Calu3 (cell line): ENCODE results near the gene ZNF367. TPM values are rescaled to one million over a fixed set of nuclear protein-coding genes. Genes with fewer than 3 reads are reported as not detected.

ENCODE experiments used
- BruUV-seq: library from RNA; stranded (reverse); fragments of 400-500 nt; replicated peaks from 2 replicates; lab custom pipeline; 2021; lab: Mats Ljungman, UMichigan
- CTCF ChIA-PET: fragments of 300-600 bp; sonication (Branson Sonifier 250); formaldehyde crosslinking; loops from one replicate; lab custom pipeline; 2022; ENCODE audit warnings: antibody characterized with exemption; lab: Charles Lee
- DNase-seq: peaks from one replicate; pipeline ENCODE4 v3.0.0; 2022
- H3K27ac Mint-ChIP-seq: one replicate; pipeline ENCODE4 v1.8.0; 2022; ENCODE audit warnings: mixed read lengths; ENCODE audit not compliant: unreplicated experiment
- H3K27me3 Mint-ChIP-seq: one replicate; pipeline ENCODE4 v1.8.0; 2022; ENCODE audit warnings: mixed read lengths; ENCODE audit not compliant: unreplicated experiment
- H3K36me3 Mint-ChIP-seq: one replicate; pipeline ENCODE4 v1.8.0; 2022; ENCODE audit warnings: mild to moderate bottlenecking, moderate library complexity, mixed read lengths; ENCODE audit not compliant: insufficient read depth, unreplicated experiment
- H3K4me1 Mint-ChIP-seq: one replicate; pipeline ENCODE4 v1.8.0; 2022; ENCODE audit warnings: mild to moderate bottlenecking, low read depth, mixed read lengths; ENCODE audit not compliant: unreplicated experiment
- H3K4me3 Mint-ChIP-seq: one replicate; pipeline ENCODE4 v1.8.0; 2022; ENCODE audit warnings: mild to moderate bottlenecking, low read depth, moderate library complexity, mixed read lengths; ENCODE audit not compliant: unreplicated experiment
- H3K9me3 Mint-ChIP-seq: one replicate; pipeline ENCODE4 v1.8.0; 2022; ENCODE audit warnings: low read depth, mixed read lengths; ENCODE audit not compliant: unreplicated experiment
- CTCF ChIP-seq: fragments of 200-600 bp; IDR thresholded peaks from one replicate; pipeline ENCODE4 v1.8.0; 2022; ENCODE audit warnings: antibody characterized with exemption; ENCODE audit not compliant: unreplicated experiment
- intact Hi-C: fragments of 100-400 bp; cut with micrococcal nuclease; formaldehyde crosslinking; loops from one replicate; pipeline ENCODE4 v1.10.0; 2022; ENCODE audit not compliant: unreplicated experiment
- total RNA-seq: library from RNA; stranded (reverse); gene quantifications from 2 replicates; pipeline ENCODE4 v1.2.3, GENCODE V29; 2022

Gene ZNF367
- total RNA-seq, 1 experiment from 2014 or later: 9.6 TPM

- Mint-ChIP-seq H3K9me3 (no peaks in the 10 kb centered on the region), H3K36me3 (no peaks in the 10 kb centered on the region), H3K27ac (no peak overlapping the region), H3K4me3 (no peak overlapping the region), H3K4me1 (peaks cover 17% of the 10 kb centered on the region), H3K27me3 (no peaks in the 10 kb centered on the region)
- BruUV-seq: no TSS peak
- DNase-seq: no peak
- intact Hi-C loops: no loop called here
- CTCF ChIA-PET: no interaction called here
- TF ChIP-seq CTCF: no peak
These were observed 6.9 kb downstream of the ZNF367 start for GRCh38 chr9:96411129-96411838.

- no TSS peak for BruUV-seq
- Mint-ChIP-seq H3K27ac (no peak overlapping the region), H3K4me3 (no peak overlapping the region), H3K4me1 (peaks cover 14% of the 10 kb centered on the region), H3K9me3 (no peaks in the 10 kb centered on the region), H3K27me3 (no peaks in the 10 kb centered on the region), H3K36me3 (no peaks in the 10 kb centered on the region)
- CTCF ChIA-PET: no interaction called here
- DNase-seq: no peak
- TF ChIP-seq CTCF: no peak
- intact Hi-C loops: no loop called here
These were observed 9.5 kb downstream of the ZNF367 start for GRCh38 chr9:96408409-96409280.

GRCh38 chr9:96400132-96400910 lies 17.8 kb downstream of the ZNF367 start:
- peaks cover 11% of the 10 kb centered on the region for H3K4me1 Mint-ChIP-seq
- no peak for TF ChIP-seq CTCF
- H3K27ac Mint-ChIP-seq: no peak overlapping the region
- CTCF ChIA-PET: no interaction called here
- BruUV-seq: no TSS peak
- DNase-seq: no peak
- no peaks in the 10 kb centered on the region for H3K27me3 Mint-ChIP-seq
- H3K4me3 Mint-ChIP-seq: no peak overlapping the region
- no peaks in the 10 kb centered on the region for H3K36me3 Mint-ChIP-seq
- intact Hi-C loops: no loop called here
- H3K9me3 Mint-ChIP-seq: no peaks in the 10 kb centered on the region

- Mint-ChIP-seq H3K27ac (no peak overlapping the region), H3K4me1 (peaks cover 11% of the 10 kb centered on the region), H3K9me3 (no peaks in the 10 kb centered on the region), H3K4me3 (no peak overlapping the region), H3K27me3 (no peaks in the 10 kb centered on the region), H3K36me3 (no peaks in the 10 kb centered on the region)
- intact Hi-C loops: no loop called here
- no peak for TF ChIP-seq CTCF
- no peak for DNase-seq
- CTCF ChIA-PET: no interaction called here
- BruUV-seq: no TSS peak
These were observed 18.9 kb downstream of the ZNF367 start for GRCh38 chr9:96399325-96399633.
